ENCODE data around the gene CDC42SE2. TPM values are rescaled to one million over a fixed set of nuclear protein-coding genes. Genes with fewer than 3 reads are reported as not detected.
"Not testable (repeated sequence)": the region's sequence is repeated elsewhere in the genome, so short reads cannot be mapped to it uniquely, and the experiment has no call there.

Gene CDC42SE2
- total RNA-seq, 1 donor from 2014 or later: 26.0 TPM

DNA sequence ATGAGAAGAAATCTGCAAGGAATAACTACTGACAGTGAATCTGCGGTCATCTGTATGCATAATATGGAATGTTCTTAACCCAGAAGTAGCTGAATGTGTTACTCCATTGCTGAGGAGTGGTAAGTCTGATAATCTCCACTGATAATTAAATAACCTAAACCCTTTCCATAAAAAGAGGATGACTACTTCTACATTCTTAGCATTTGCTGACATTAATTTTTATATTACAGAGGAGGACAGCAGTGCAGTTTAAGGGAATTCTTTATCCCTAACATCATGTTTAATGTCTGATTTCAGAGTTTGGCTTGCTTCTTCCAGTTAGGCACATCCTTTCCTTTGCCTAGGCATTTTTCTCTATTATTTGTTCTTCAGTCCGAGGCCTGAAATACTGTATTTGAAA lies 52.2 kb downstream of the CDC42SE2 start:
- no peak for DNase-seq (ENCODE audit: extremely low read depth, low read depth, low spot score)

DNA sequence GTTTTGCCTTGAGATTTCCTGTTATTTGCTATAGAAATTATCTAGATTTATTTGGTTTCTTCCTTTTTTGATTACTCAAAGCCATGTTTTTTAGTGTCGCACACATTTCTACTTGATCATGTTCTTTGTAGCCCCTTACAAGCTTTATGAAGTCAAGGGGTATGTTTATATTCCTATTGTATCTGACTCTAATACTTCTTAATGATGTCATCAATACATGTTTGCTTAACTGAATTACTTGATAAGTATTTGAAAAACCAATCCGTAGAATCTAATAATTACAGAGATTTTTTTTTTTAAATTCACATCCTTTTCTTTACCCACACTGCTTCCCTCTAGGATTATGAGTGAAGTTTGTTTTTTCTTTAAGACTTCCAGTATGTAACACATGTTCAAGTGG lies 53.0 kb downstream of the CDC42SE2 start:
- DNase-seq (ENCODE audit: extremely low read depth, low read depth, low spot score): no peak

DNA sequence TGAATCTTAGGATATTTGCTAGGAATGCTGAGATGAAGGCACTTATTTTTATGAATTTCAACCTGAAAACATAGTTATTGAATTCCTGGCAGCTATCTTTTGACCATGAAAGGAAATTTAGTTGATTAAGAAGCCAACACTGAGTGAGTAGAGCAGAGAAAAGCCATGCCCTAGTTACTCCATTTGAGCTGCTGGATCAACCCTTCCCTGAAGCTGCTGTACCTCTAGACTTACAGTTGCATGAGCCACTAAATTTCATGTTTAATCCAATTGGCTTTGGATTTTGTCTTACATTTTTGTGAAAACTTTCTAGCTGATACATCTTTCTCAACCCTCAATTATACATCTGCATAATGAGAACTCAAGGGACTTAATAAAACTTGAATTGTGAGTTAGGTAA lies 54.6 kb downstream of the CDC42SE2 start:
- no peak for DNase-seq (ENCODE audit: extremely low read depth, low read depth, low spot score)

DNA sequence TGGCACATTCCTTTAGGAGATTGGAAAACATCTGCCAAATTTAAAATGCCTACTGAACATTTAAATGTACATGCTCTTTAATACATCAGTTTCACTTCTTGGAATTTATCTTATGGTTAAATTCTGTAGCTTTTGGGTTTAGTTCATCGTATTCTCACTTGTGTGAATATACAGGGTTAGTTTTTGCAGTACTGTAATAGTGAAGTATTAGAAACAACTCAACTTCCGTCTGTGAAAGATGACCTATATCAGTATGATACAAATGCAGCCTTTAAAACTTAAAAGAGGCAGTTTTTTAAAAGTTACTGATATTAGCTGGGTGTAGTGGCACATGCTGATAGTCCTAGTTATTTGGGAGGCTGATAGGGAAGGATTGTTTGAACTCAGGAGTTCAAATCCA lies 57.2 kb downstream of the CDC42SE2 start:
- no peak for DNase-seq (ENCODE audit: extremely low read depth, low read depth, low spot score)

DNA sequence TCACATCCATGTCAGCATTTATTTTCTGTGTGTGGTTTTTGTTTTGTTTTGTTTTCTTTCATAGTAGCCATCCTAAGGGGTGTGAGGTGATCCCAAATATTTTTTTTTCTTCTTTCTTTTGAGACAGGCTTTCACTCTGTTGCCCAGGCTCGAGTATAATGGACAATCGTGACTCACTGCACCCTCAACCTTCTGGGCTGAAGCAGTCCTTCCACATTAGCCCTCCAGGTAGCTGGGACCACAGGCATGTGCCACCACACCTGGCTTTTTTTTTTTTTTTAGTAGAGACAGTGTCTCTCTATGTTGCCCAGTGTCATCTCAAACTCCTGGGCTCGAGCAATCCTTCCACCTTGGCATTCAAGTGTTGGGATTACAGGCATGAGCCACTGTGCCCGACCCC lies 59.1 kb downstream of the CDC42SE2 start:
- no peak for DNase-seq (ENCODE audit: extremely low read depth, low read depth, low spot score)

DNA sequence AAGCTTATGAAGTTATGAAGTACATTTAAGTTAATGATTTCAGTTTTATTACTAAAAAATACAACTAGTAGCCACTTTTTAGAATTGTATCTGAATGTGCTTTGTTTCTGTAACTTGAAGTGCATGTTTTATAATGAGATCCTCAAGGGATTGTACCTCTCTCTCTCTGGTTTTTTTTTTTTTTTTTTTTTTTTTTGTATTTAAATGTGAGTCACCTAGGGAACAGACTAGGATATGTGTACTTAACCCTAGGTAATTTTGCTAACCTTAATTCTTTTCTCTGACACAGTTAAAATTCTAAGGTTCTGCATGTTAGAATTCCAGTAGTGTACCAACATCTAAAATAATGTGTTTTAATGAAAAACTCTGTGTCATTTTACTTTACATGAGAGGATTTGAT lies 59.5 kb downstream of the CDC42SE2 start:
- no peak for DNase-seq (ENCODE audit: extremely low read depth, low read depth, low spot score)

DNA sequence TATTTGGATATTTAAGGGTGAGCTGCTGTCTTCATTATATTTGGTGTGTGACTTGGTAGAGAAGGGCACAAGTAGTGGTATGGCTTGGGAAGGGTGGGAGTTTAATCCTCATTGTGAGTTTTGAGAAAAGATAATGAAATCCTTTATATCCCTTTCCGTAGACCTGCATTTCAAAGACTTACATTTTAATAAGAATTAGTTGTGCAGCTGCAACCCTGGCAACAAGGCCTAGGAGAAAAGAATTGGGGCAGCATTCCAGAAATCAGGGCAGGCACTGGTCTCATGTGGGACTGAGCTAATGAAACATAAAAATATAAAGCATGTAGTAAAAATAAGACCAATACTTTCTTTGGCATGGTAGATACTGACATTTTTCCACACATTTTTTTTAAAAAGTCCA lies 60.5 kb downstream of the CDC42SE2 start:
- DNase-seq (ENCODE audit: extremely low read depth, low read depth, low spot score): no peak

DNA sequence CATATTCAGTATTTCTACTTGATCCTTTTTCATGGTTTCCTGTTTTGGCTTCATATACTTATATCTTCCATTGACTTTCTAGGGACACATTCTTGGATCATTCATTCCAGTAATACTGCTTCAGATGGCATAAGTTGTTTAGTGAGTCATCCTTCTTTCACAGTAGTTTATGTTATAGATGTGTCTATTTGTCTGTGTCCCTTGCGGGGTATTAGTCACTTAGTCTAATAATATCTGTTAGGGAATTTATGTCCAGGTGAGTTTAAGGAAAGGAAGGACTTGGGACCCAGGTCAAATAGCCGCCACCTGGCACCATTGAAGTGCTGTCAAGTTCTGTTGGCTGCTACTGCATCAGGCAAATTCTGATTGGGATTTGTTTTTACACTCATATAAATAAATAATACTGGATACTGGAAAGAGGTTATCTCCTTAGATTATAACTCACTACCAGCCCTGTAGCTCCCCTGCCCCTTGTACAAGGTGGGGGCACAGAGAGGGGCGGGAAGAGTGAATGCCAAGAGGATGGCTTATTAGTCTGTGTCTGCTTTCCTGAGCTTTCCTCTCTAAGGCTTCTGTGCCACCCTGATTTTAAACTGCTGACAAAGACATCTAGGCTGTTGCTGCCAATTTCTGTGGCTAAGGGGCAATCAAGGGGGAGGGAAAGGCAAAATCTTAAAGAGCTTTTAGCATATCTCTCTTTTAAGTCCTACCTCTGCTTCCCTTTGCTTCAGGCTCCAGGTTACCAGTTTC lies 64.9 kb downstream of the CDC42SE2 start:
- no peak for DNase-seq (ENCODE audit: extremely low read depth, low read depth, low spot score)

DNA sequence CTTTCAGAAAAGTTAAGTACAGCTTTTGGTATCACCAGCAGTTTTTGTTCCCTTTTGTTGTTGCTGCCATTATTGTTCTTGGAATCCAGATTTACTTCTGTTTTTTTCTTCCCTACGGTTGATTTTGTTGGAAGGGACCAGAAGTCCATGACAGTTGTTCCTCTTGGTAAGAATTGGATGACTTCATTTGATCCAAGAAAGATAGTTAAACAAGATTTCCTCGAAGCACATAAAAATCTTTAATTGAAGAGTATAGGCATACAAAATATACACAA lies 65.4 kb downstream of the CDC42SE2 start:
- DNase-seq (ENCODE audit: extremely low read depth, low read depth, low spot score): no peak

DNA sequence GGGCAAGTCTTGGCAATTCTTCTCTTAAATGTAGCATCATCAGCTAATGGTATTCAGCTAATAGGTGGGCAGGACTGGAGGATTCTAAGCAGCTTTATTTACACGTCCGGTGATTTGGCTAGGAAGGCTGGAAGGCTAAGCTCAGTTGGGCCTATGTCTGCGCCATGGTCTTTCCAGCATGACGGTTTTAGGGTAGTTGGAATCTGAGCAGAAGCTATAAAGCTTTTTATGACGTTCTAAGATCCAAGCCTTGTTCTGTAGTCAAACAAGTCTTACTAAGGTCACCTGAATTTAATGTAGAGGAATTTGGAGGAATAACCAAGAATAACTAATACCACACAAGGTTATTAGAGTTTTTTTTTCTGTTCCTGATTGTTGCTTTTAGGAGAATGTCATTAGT lies 66.2 kb downstream of the CDC42SE2 start:
- no peak for DNase-seq (ENCODE audit: extremely low read depth, low read depth, low spot score)

DNA sequence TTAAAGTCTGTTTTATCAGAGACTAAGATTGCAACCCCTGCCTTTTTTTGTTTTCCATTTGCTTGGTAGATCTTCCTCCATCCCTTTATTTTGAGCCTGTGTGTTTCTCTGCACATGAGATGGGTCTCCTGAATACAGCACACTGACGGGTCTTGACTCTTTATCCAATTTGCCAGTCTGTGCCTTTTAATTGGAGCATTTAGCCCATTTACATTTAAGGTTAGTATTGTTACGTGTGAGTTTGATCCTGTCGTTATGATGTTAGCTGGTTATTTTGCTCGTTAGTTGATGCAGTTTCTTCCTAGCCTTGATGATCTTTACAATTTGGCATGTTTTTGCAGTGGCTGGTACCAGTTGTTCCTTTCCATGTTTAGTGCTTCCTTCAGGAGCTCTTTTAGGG lies 71.9 kb downstream of the CDC42SE2 start:
- DNase-seq (ENCODE audit: extremely low read depth, low read depth, low spot score): not testable (repeated sequence)

DNA sequence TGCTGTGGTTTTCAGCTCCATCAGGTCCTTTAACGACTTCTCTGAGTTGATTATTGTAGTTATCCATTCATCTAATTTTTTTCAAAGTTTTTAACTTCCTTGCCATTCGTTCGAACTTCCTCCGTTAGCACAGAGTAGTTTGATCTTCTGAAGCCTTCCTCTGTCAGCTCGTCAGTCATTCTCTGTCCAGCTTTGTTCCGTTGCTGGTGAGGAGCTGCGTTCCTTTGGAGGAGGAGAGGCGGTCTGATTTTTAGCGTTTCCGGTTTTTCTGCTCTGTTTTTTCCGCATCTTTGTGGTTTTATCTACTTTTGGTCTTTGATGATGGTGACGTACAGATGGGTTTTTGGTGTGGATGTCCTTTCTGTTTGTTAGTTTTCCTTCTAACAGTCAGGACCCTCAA lies 72.9 kb downstream of the CDC42SE2 start:
- not testable (repeated sequence) for DNase-seq (ENCODE audit: extremely low read depth, low read depth, low spot score)

DNA sequence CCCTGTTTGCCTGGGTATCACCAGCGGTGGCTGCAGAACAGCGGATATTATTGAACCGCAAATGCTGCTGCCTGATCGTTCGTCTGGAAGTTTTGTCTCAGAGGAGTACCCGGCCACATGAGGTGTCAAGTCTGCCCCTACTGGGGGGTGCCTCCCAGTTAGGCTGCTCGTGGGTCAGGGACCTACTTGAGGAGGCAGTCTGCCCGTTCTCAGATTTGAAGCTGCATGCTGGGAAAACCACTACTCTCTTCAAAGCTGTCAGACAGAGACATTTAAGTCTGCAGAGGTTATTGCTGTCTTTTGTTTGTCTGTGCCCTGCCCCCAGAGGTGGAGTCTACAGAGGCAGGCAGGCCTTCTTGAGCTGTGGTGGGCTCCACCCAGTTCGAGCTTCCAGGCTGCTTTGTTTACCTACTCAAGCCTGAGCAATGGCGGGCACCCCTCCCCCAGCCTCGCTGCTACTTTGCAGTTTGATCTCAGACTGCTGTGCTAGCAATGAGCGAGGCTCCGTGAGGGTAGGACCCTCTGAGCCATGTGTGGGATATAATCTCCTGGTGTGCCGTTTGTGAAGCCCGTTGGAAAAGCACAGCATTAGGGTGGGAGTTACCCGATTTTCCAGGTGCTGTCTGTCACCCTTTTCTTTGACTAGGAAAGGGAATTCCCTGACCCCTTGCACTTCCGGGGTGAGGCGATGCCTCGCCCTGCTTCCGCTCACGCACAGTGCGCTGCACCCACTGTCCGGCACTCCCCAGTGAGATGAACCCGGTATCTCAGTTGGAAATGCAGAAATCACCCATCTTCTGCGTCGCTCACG lies 73.6 kb downstream of the CDC42SE2 start:
- not testable (repeated sequence) for DNase-seq (ENCODE audit: extremely low read depth, low read depth, low spot score)

DNA sequence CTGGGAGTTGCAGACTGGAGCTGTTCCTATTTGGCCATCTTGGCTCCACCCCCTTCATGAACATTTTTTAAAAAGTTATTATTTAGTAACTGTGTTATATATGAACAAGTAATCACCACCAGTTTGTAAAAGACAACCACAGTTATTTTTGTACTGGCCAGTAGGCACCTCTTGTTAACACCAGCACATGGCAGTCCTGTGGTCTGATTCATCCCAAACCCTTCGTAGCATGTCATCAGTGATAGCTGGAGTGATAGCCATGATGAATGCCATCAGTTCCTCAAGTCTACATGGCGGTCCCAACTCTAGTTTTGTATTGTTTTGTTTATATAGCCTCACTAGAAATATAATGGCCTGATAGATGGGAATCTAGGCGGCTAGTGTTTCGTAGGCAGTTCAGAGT lies 74.2 kb downstream of the CDC42SE2 start:
- DNase-seq (ENCODE audit: extremely low read depth, low read depth, low spot score): no peak

DNA sequence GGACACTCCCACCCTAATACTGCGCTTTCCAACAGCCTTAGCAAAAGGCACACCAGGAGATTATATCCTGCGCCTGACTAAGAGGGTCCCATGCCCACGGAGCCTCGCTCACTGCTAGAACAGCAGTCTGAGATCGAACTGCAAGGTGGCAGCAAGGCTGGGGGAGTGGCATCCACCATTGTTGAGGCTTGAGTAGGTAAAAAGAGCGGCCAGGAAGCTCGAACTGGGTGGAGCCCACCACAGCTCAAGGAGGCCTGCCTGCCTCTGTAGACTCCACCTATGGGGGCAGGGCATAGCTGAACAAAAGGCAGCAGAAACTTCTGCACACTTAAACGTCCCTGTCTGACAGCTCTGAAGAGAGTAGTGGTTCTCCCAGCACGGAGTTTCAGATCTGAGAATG lies 80.4 kb downstream of the CDC42SE2 start:
- DNase-seq (ENCODE audit: extremely low read depth, low read depth, low spot score): not testable (repeated sequence)

DNA sequence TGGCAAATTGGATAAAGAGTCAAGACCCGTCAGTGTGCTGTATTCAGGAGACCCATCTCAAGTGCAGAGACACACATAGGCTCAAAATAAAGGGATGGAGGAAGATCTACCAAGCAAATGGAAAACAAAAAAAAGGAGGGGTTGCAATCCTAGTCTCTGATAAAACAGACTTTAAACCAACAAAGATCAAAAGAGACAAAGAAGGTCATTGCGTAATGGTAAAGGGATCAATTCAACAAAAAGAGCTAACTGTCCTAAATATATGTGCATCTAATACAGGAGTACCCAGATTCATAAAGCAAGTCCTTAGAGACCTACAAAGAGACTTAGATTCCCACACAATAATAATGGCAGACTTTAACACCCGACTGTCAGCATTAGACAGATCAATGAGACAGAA lies 82.4 kb downstream of the CDC42SE2 start:
- DNase-seq (ENCODE audit: extremely low read depth, low read depth, low spot score): not testable (repeated sequence)

DNA sequence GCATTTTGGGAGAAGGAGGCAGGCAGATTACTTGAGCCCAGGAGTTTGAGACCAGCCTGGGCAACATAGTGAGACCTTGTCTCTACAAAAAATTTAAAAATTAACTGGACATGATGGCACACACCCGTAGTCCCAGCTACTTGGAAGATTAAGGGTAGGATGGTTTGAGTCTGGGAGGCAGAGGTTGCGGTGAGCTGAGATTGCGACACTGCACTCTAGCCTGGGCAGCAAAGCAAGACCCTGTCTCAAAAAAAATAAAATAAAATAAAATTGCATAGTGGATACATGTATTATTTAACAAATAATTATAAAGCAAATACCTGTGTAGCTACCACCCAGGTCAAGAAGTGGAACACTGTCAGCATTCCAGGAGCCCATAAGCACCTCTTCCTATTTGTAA lies 90.1 kb downstream of the CDC42SE2 start:
- DNase-seq (ENCODE audit: extremely low read depth, low read depth, low spot score): no peak

DNA sequence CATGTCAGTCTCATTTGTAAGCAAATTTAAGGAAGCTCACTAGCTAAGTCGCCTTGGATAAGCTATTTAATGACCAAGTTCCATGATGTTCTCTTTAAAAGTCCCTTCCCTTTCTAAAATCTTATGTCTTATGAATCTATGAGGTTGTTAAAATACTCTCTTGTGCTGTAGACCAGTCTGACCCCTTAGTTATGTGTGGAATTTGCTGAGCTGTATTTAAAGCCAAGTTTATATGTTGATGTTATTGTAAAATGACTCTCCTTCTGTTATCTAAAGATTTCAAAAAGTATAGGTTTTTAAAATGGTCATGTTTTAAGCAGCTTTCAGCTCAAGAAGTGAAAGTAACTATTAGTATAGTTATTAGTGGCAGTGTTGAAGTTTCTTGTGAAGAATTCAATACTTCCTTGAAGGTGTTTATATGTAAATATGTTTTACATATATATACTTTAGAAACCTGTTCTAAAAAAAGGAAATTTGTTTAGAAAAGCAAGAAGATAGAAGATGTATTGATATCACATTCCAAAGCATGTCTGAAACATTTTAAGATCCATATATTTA lies 92.2 kb downstream of the CDC42SE2 start:
- no peak for DNase-seq (ENCODE audit: extremely low read depth, low read depth, low spot score)

DNA sequence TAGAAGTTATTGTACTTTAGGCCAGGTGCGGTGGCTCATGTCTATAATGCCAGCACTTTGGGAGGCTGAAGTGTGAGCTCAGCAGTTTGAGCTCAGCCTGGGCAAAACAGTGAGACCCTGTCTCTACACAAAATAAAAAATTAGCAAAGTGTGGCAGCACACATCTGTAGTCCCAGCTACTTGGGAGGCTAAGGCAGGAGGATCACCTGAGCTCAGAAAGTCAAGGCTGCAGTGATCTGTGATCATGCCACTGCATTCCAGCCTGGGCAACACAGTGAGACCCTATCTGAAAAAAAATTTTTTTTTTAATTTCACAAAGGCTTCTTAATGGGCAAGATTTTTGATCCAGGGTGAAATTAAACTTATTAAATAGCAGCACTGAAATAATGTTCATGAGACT lies 92.8 kb downstream of the CDC42SE2 start:
- DNase-seq (ENCODE audit: extremely low read depth, low read depth, low spot score): no peak

DNA sequence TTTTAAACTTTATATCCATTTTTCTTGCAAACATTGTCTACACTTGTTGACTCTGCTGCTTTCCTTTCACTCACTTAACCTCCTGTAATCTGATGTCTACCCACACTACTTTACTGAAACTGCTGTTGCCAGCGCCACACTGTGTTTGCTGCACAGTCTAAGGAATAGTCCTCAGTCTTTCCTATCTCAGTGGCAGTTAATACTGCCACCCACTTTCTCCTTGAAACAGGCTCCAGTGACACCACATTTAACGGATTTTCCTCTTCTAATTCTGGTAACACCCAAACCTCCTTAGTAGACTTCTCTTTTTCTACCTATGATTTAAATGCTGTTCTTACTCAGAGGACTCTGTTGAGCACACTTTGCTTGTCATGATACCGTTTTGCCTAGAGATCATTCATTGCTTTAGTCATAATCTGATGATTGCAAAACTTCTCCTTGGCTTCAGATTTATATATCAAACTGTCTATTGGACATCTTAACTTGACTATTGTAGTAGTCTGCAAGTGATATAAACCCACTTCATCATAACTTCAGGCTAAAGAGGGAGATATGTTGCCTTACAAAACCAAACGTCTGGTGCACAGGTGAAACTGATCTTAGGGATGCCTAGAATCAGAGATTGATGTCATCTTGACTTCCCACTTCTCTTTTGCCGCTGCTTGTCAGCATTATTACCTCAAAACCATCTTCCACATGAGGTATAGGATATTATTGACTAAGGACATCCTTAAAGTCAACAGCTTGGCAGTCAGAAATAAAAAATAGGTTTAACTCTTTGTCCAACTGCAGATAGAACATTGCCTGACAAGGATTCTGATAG lies 94.1 kb downstream of the CDC42SE2 start:
- no peak for DNase-seq (ENCODE audit: extremely low read depth, low read depth, low spot score)

DNA sequence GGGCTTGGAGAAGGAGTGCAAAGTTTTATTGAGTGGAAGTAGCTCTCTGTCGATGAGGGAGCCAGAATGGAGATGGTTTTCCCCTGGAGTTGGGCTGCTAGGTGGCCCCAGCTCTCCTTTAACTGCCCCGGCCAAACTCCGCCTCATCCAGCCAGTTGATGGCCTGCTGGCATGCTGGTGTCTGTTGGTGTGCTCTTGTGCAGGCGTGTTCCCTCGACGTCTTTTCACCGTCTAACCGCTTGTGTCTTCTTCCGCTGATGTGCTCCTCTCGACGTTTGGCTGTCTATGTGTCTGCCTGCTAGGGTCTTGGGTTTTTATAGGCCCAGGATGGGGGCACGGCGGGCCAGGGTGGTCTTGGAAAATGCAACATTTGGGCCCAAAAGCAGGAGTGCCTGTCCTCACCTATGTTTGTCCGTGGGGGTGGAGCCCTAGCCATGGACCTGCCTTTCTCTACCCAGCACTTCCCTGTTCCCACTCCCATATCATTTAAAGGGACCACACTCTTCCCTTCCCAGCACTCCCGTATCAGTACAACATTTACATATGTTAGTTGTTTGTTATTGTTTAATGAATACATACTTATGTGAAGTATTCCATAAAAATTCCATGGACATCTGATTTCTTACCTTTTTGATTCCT lies 97.9 kb downstream of the CDC42SE2 start:
- no peak for DNase-seq (ENCODE audit: extremely low read depth, low read depth, low spot score)

Data from glomerular endothelial cell (primary cell).